ENCODE measurements around the gene TAP1. TPM values are rescaled to one million over a fixed set of nuclear protein-coding genes. Genes with fewer than 3 reads are reported as not detected.

TAP1 gene
- total RNA-seq, 1 experiment from 2014 or later = 12.1 TPM

- Histone ChIP-seq H3K9me3 (ENCODE audit: control insufficient read depth, low read depth, low read length) (no peaks in the 10 kb centered on the region), H3K79me2 (ENCODE audit: insufficient read depth, low read length) (no peaks in the 10 kb centered on the region), H3K23ac (ENCODE audit: insufficient read length, low read depth, low read length) (no peak overlapping the region), H2BK20ac (ENCODE audit: low read depth, low read length, poor library complexity, severe bottlenecking) (no peak overlapping the region), H2BK12ac (ENCODE audit: insufficient read length, low read depth, low read length) (no peak overlapping the region), H2BK120ac (ENCODE audit: low read depth, low read length, poor library complexity, severe bottlenecking) (no peak overlapping the region), H2BK15ac (ENCODE audit: low read depth, low read length) (no peak overlapping the region), H4K91ac (ENCODE audit: insufficient read length, low read depth, low read length) (no peak overlapping the region), H3K14ac (ENCODE audit: insufficient read depth, low read length) (no peak overlapping the region), H3K79me1 (ENCODE audit: insufficient read depth, low read depth, low read length, poor library complexity, severe bottlenecking) (no peaks in the 10 kb centered on the region), H3K56ac (ENCODE audit: insufficient read length, low read depth, low read length) (no peak overlapping the region), H3K27me3 (ENCODE audit: insufficient read depth, low read length) (no peaks in the 10 kb centered on the region), H4K5ac (ENCODE audit: insufficient read length, low read depth, low read length) (no peak overlapping the region), H3K18ac (ENCODE audit: insufficient read length, low read depth, low read length) (no peak overlapping the region), H2AFZ (ENCODE audit: low read length) (no peak overlapping the region), H2BK5ac (ENCODE audit: insufficient read length, low read length) (no peak overlapping the region), H3K4me2 (ENCODE audit: insufficient read depth, insufficient read length, low read length) (no peak overlapping the region), H2AK5ac (ENCODE audit: insufficient read length, low read length) (no peak overlapping the region), H4K20me1 (ENCODE audit: control insufficient read depth, insufficient read depth, insufficient read length) (no peaks in the 10 kb centered on the region), H3K27ac (ENCODE audit: insufficient read length, low read depth, low read length) (no peak overlapping the region), H3T11ph (ENCODE audit: low read length) (no peak overlapping the region), H3K4ac (ENCODE audit: low read depth, low read length) (no peak overlapping the region), H3K9ac (ENCODE audit: extremely low read depth, insufficient read length, low read length) (no peak overlapping the region), H3K23me2 (ENCODE audit: insufficient read length, low read depth, low read length, poor library complexity, severe bottlenecking) (peaks cover under 1% of the 10 kb centered on the region), H4K8ac (replicated peaks; ENCODE audit: insufficient read length, low read depth, low read length) (no peak overlapping the region), H3K4me1 (ENCODE audit: insufficient read depth, low read length) (peaks cover 3% of the 10 kb centered on the region; the same call in 1 of the 2 replicates)
- peaks cover 3 to 16% of the 10 kb centered on the region in 2 experiments for H3K4me1 Mint-ChIP-seq
- no peak for DNase-seq
- H3K27me3 Mint-ChIP-seq (ENCODE audit: low read depth) = no peaks in the 10 kb centered on the region; the same call in 1 of the 2 replicates
- no CpG with 5 or more reads among the region's 13 CpGs for WGBS (ENCODE audit: extremely low coverage, insufficient read length, low lambda C conversion rate)
- H3K9me3 Mint-ChIP-seq = no peaks in the 10 kb centered on the region
- H3K27ac Mint-ChIP-seq = no peak overlapping the region
- no peak overlapping the region for H3K4me3 Mint-ChIP-seq
- peaks cover 7 to 19% (median 11%) of the 10 kb centered on the region in 3 experiments; a peak in 6 of 7 replicates for H3K36me3 Mint-ChIP-seq (ENCODE audit: insufficient read depth in 1 of 3, low read depth in 3 of 3)
- no peak for TF ChIP-seq CTCF (conservative IDR thresholded peaks at IDR 0.05)
These were observed 21.0 kb downstream of the TAP1 start for GRCh38 chr6:32832535-32832934.
